ENCODE results near the gene PYGO2.

PYGO2 gene, protein sequence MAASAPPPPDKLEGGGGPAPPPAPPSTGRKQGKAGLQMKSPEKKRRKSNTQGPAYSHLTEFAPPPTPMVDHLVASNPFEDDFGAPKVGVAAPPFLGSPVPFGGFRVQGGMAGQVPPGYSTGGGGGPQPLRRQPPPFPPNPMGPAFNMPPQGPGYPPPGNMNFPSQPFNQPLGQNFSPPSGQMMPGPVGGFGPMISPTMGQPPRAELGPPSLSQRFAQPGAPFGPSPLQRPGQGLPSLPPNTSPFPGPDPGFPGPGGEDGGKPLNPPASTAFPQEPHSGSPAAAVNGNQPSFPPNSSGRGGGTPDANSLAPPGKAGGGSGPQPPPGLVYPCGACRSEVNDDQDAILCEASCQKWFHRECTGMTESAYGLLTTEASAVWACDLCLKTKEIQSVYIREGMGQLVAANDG

DNA sequence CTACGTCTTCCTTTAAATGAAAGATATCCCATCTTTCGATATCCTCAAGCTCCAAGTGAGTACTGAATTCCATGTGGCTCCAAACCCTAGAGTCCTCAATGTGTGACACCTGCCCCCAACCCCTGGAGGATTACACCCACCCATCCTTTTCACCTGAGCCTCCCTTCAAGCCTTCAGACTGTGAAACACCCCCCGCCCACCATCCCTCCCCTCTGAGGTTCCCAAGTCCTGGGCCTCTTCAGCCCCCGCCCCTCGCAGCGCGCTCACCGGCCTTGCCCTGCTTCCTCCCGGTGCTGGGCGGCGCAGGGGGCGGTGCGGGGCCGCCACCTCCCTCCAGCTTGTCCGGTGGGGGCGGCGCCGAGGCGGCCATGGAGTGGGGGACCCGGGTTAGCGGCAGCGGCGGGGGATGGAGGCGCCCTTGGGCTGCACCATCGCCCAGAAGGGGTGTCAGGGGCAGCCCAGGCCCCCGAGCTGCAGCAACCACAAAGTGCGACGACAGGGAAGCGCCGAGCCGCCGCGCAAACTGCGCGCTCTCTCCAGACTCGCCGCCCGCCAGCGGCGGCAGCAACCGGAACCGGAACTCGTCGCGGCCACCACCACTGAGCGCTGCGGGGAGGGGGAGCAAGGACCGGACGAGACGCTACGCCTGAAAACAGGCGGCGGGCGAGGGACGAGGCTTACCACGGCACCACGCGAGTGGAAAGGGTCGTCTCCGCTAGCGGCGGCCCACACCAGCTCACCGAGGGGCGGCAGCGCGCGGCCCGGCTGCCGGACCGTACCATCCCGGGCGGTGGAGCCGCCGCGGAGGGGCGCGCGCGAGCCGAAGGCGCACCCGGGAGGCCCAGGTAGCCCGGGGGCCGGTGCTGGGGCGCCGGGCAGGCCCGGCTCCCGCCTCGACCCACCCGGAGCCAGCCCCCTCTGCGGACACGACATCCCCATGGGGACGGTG, at the start of gene PYGO2:
Gene PYGO2, minus strand, starts transcription at position 576 of the 949 bp plus-strand sequence. Its CDS starts 206 bp downstream, at position 370.
- Histone ChIP-seq H3K36me3 (peaks cover 69% of the 10 kb centered on the region), H3K4me3 (ENCODE audit: low read depth, low read length) (peak within 1 kb of the TSS; percentile 64), H3K27ac (peak within 1 kb of the TSS; percentile 99), H3K9me3 (ENCODE audit: severe bottlenecking) (no peaks in the 10 kb centered on the region), H3K27me3 (ENCODE audit: insufficient read depth, low read depth, severe bottlenecking) (no peaks in the 10 kb centered on the region)
- peak; percentile 97 for DNase-seq
- TF ChIP-seq, protein P1, sequence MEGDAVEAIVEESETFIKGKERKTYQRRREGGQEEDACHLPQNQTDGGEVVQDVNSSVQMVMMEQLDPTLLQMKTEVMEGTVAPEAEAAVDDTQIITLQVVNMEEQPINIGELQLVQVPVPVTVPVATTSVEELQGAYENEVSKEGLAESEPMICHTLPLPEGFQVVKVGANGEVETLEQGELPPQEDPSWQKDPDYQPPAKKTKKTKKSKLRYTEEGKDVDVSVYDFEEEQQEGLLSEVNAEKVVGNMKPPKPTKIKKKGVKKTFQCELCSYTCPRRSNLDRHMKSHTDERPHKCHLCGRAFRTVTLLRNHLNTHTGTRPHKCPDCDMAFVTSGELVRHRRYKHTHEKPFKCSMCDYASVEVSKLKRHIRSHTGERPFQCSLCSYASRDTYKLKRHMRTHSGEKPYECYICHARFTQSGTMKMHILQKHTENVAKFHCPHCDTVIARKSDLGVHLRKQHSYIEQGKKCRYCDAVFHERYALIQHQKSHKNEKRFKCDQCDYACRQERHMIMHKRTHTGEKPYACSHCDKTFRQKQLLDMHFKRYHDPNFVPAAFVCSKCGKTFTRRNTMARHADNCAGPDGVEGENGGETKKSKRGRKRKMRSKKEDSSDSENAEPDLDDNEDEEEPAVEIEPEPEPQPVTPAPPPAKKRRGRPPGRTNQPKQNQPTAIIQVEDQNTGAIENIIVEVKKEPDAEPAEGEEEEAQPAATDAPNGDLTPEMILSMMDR (IDR thresholded peaks at IDR 0.05; ENCODE audit: low read depth, low read length): peak; percentile 82

DNA sequence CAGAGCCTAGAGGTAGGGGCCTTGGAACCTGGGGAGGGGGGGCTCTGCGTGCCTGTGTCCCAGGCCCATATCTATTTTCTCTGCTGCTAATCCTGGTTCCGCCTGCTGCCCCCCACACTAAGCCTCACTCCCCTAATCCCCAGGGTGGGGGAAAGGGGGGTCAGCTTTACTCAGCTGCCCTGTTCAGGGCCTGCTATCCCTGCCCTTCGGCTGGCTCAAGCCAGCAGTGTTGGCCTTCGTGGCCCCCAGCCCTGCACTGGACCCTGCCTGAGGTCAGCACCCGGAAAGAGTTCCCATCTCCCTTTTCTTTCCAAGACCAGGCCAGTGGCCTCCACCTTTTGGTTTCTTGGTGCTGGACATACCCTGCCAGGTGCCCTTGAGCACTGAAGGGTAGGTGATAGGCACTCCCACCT, 49.4 kb upstream of the PYGO2 start:
- TF ChIP-seq, protein P1 (IDR thresholded peaks at IDR 0.05; ENCODE audit: low read depth, low read length): no peak
- Histone ChIP-seq H3K27ac (peak overlapping the region; percentile 86), H3K27me3 (ENCODE audit: insufficient read depth, low read depth, severe bottlenecking) (no peaks in the 10 kb centered on the region), H3K36me3 (peaks cover 34% of the 10 kb centered on the region), H3K4me3 (ENCODE audit: low read depth, low read length) (peak overlapping the region; percentile 20), H3K9me3 (ENCODE audit: severe bottlenecking) (no peaks in the 10 kb centered on the region)
- peak; percentile 99 for DNase-seq

DNA sequence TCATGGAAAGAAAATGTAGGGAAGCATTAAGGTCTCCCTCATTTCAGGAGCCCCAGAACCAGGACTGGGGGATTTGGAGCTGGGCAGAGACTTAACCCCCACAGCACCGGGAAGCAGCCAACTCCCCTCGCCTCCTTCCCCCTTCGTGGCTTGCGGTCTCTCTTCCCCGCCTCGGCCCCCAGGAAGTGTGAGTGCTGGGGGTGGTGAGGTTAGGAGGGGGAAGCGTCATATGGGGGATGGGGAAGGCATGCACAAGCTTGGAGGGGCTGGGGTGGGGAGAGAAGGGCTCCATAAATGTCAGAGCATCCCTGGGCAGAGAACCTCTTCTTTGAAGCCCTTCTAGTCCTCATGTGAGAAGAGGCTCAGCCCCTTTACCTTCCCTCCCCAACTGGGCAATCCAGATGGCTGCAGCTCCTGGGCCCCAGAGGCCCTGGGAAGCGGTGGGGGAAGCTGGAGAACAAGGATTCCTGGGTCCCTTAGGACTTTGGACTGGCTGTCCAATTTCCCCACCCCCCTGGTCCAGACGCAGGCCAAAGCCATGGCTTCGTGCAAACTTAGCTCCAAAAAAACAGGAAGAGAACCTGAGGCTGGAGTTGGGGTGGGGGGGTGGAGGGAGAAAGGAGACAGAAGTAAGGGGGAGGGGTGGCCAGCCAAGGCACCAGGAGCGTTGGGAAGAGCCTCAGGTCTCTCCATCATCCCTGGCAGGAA, 48.8 kb upstream of the PYGO2 start:
- TF ChIP-seq, protein P1 (IDR thresholded peaks at IDR 0.05; ENCODE audit: low read depth, low read length): no peak
- Histone ChIP-seq H3K9me3 (ENCODE audit: severe bottlenecking) (no peaks in the 10 kb centered on the region), H3K27ac (peak overlapping the region; percentile 86), H3K27me3 (ENCODE audit: insufficient read depth, low read depth, severe bottlenecking) (no peaks in the 10 kb centered on the region), H3K4me3 (ENCODE audit: low read depth, low read length) (peak overlapping the region; percentile 20), H3K36me3 (peaks cover 29% of the 10 kb centered on the region)
- DNase-seq: peak; percentile 80

DNA sequence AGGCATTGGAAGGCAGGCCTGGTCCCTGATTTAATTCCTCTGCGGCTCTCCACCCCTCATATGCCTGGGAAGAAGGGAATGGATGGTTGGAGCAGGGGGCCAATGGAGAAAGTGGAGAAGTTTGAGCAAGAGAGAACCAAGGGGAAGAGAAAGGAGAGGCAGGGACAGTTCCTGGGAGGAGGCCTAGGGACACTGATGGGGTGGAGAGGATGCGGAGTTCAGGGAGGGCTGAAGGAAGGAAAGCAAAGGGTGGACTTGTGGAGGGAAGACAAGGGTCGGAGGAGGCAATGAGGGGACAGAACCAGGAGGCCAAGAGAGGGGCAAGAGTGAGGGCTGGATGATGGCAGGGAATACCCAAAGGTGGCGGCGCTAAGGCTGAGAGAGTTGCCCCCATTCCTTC, 48.2 kb upstream of the PYGO2 start:
- TF ChIP-seq, protein P1 (IDR thresholded peaks at IDR 0.05; ENCODE audit: low read depth, low read length): no peak
- no peaks in the 10 kb centered on the region for H3K27me3 ChIP-seq (ENCODE audit: insufficient read depth, low read depth, severe bottlenecking)
- H3K4me3 ChIP-seq (ENCODE audit: low read depth, low read length): no peak overlapping the region
- peak overlapping the region; percentile 86 for H3K27ac ChIP-seq
- H3K9me3 ChIP-seq (ENCODE audit: severe bottlenecking): no peaks in the 10 kb centered on the region
- DNase-seq: peak; percentile 28
- H3K36me3 ChIP-seq: peaks cover 22% of the 10 kb centered on the region

DNA sequence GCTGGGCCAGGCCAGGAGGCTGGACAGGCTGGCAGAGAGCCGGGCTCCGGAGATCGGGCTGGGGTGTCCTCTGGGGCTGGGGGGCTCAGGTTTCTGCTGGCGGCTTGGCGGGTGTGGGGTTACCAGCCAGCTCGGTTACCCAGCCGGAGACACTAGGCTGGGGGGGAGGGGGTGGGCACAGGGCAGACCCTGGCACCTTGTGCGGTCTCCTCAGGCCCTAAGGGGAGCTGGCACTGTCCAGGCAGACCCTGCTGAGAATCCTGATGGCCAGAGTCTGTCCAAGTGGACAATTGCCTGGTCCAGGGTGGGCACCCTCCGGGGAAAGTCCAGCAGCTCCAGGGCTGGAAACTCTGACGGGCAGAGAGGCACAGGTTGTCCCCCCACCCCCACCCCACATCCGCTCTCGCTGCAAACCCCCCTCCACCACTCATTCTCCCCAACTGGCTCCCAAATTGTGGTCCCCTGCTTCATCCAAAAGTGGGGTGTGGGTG, 47.7 kb upstream of the PYGO2 start:
- H3K27ac ChIP-seq: peak overlapping the region; percentile 86
- DNase-seq: peak; percentile 37
- TF ChIP-seq, protein P1 (IDR thresholded peaks at IDR 0.05; ENCODE audit: low read depth, low read length): no peak

More for the DNA sequence above, 47.7 kb upstream of the PYGO2 start:
- H3K27me3 ChIP-seq (ENCODE audit: insufficient read depth, low read depth, severe bottlenecking): no peaks in the 10 kb centered on the region
- peak overlapping the region; percentile 41 for H3K4me3 ChIP-seq (ENCODE audit: low read depth, low read length)
- H3K36me3 ChIP-seq: peaks cover 21% of the 10 kb centered on the region
- H3K9me3 ChIP-seq (ENCODE audit: severe bottlenecking): no peaks in the 10 kb centered on the region

All from WERI-Rb-1 (cell line).